GM12878 (cell line): Measurements from ENCODE around the gene FAM193B.

Source experiments
- CTCF ChIP-seq, 3 experiments: IDR thresholded peaks in 2 of 3; conservative IDR thresholded peaks in 1 of 3; 2 replicates each; pipeline ENCODE4 v1.5.1; 2011; ENCODE audit warnings: low read depth in 3 of 3, low read length in 3 of 3, mild to moderate bottlenecking in 3 of 3, control low read depth in 2 of 3, moderate library complexity in 2 of 3, inconsistent platforms in 1 of 3, mixed read lengths in 1 of 3; ENCODE audit not compliant: control insufficient read depth in 2 of 3, insufficient read depth in 1 of 3; ENCODE audit errors: extremely low read depth in 1 of 3
- EP300 ChIP-seq, 2 experiments: fragments of 150-350 bp in 1 of 2; IDR thresholded peaks; 2 replicates each; pipeline ENCODE4 v1.6.1; 2011 to 2012; ENCODE audit warnings: low read depth in 2 of 2, low read length in 2 of 2, borderline replicate concordance in 1 of 2, improper control_type of control experiment in 1 of 2, inconsistent platforms in 1 of 2; ENCODE audit not compliant: control insufficient read depth in 1 of 2
- NR2C2 ChIP-seq: IDR thresholded peaks from 2 replicates; pipeline ENCODE4 v1.6.1; 2011; ENCODE audit warnings: borderline replicate concordance, low read depth; ENCODE audit not compliant: control insufficient read depth, insufficient read length

- no peak for TF ChIP-seq CTCF (IDR thresholded peaks at IDR 0.05 in 2 of 3, conservative IDR thresholded peaks at IDR 0.05 in 1 of 3; ENCODE audit: control insufficient read depth in 2 of 3, extremely low read depth in 1 of 3, insufficient read depth in 1 of 3, low read depth in 3 of 3, low read length in 3 of 3)
- TF ChIP-seq EP300 (IDR thresholded peaks at IDR 0.05; ENCODE audit: borderline replicate concordance in 1 of 2, control insufficient read depth in 1 of 2, low read depth in 2 of 2, low read length in 2 of 2): no peak
- no peak for TF ChIP-seq NR2C2
Observed at GRCh38 chr5:177528631-177529030, 25.7 kb downstream of the FAM193B start.
